HL-60 (cell line): ENCODE data around the gene PCDH12.

Source experiments
- DNase-seq, 2 experiments: peaks; one replicate each; pipeline ENCODE4 v3.0.0-alpha.2; 2010 to 2020; ENCODE audit warnings: low read depth in 1 of 2, low spot score in 1 of 2
- H3K27ac ChIP-seq: fragments of 250-450 bp; sonication (Bioruptor Pico); replicated peaks from 2 replicates; pipeline ENCODE4 v1.5.1; 2020; ENCODE audit warnings: mild to moderate bottlenecking, moderate library complexity
- H3K27me3 ChIP-seq: fragments of 250-450 bp; sonication (Bioruptor Pico); 2 replicates; pipeline ENCODE4 v1.5.1; 2021; ENCODE audit warnings: mild to moderate bottlenecking, moderate library complexity; ENCODE audit not compliant: insufficient read depth, poor library complexity, severe bottlenecking
- H3K4me3 ChIP-seq: replicated peaks from 2 replicates; pipeline ENCODE4 v1.5.1; 2011; ENCODE audit warnings: mild to moderate bottlenecking, control low read depth, low read length; ENCODE audit not compliant: insufficient read depth
- CTCF ChIP-seq: IDR thresholded peaks from one replicate; pipeline ENCODE4 v1.5.1; 2011; ENCODE audit warnings: low read length, control low read depth, inconsistent platforms; ENCODE audit not compliant: insufficient read depth
- GABPA ChIP-seq: IDR thresholded peaks from 2 replicates; pipeline ENCODE4 v1.6.1; 2012; ENCODE audit warnings: low read depth
- POLR2AphosphoS5 ChIP-seq: IDR thresholded peaks from 2 replicates; pipeline ENCODE4 v1.6.1; 2012; ENCODE audit warnings: low read depth
- REST ChIP-seq: IDR thresholded peaks from 2 replicates; pipeline ENCODE4 v1.6.1; 2012; ENCODE audit warnings: low read depth; ENCODE audit not compliant: insufficient replicate concordance
- SPI1 ChIP-seq: IDR thresholded peaks from 2 replicates; pipeline ENCODE4 v1.6.1; 2012; ENCODE audit warnings: low read depth, mild to moderate bottlenecking, borderline replicate concordance

The PCDH12 gene

GRCh38 chr5:141914199-141914743 is 43.7 kb downstream of the PCDH12 start:
- TF ChIP-seq CTCF (peak; percentile 7), REST (no peak), POLR2AphosphoS5 (no peak; the same call in 1 of the 2 replicates), SPI1 (peak; percentile 63; the same call in 1 of the 2 replicates), GABPA (no peak)
- peak; percentile 86 to 89 for DNase-seq
- Histone ChIP-seq H3K27ac (peak overlapping the region; percentile 50), H3K4me3 (peak overlapping the region; percentile 32), H3K27me3 (no peaks in the 10 kb centered on the region)

- no peak for TF ChIP-seq GABPA
- TF ChIP-seq SPI1: no peak
- no peak for TF ChIP-seq REST
- TF ChIP-seq POLR2AphosphoS5: no peak
- no peak for TF ChIP-seq CTCF
- Histone ChIP-seq H3K27me3 (no peaks in the 10 kb centered on the region), H3K4me3 (peak overlapping the region; percentile 32), H3K27ac (peak overlapping the region; percentile 50)
- DNase-seq: no peak
Measured at GRCh38 chr5:141913560-141914198, 44.3 kb downstream of the PCDH12 start.

GRCh38 chr5:141910271-141910673 is 47.7 kb downstream of the PCDH12 start:
- no peak for DNase-seq
- H3K27ac ChIP-seq: no peak overlapping the region
- no peak overlapping the region for H3K4me3 ChIP-seq
- TF ChIP-seq GABPA: no peak
- TF ChIP-seq CTCF: no peak
- TF ChIP-seq POLR2AphosphoS5: no peak
- TF ChIP-seq REST: no peak
- no peak for TF ChIP-seq SPI1
- H3K27me3 ChIP-seq: no peaks in the 10 kb centered on the region
